ENCODE results near the gene DNAH1.
A peak's percentile ranks its signal among the peaks of the same experiment; 100 is the strongest.
"Not testable (repeated sequence)": the region's sequence is repeated elsewhere in the genome, so short reads cannot be mapped to it uniquely, and the experiment has no call there.

DNAH1 gene

DNA sequence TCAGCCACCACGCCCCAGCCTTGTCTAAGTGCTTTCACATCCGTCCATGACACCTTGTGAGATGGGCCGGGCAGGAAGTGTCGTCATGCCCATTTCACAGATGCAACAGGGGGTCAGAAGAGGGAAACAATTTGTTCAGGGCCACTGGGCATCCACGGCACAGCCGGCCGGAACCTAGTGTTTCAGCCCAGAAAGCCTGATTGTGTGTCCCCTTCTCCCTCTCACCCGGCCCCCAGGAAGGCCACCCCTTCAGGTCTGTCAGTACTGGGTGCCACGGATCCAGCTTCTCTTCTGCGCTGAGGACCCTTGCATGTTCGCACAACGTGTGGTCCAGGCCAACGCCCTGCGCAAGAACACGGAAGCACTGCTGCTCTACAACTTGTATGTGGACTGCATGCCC, 15.8 kb downstream of the DNAH1 start:
- 90% methylated on average over 15 of the region's 15 CpGs for WGBS
- Histone ChIP-seq H3K4me3 (ENCODE audit: insufficient read depth in 1 of 2, low read depth in 1 of 2, low read length in 2 of 2) (no peak overlapping the region), H3K14ac (ENCODE audit: low read length in 2 of 2) (no peak overlapping the region), H2BK120ac (ENCODE audit: low read depth, low read length) (no peak overlapping the region), H3K79me1 (replicated peaks; ENCODE audit: low read length, poor library complexity, severe bottlenecking) (no peaks in the 10 kb centered on the region), H3K4ac (ENCODE audit: low read depth in 1 of 2, low read length in 2 of 2) (no peak overlapping the region), H3K4me1 (ENCODE audit: control insufficient read depth, insufficient read depth, low read depth, low read length) (no peaks in the 10 kb centered on the region), H3K4me2 (ENCODE audit: low read length, poor library complexity, severe bottlenecking) (no peak overlapping the region), H3K9me3 (ENCODE audit: control insufficient read depth, low read length) (no peaks in the 10 kb centered on the region), H3K9ac (ENCODE audit: low read length) (no peak overlapping the region), H3K27ac (ENCODE audit: low read length, poor library complexity, severe bottlenecking) (no peak overlapping the region), H2BK12ac (ENCODE audit: low read length in 2 of 2) (no peak overlapping the region), H3K23ac (ENCODE audit: low read length in 2 of 2) (no peak overlapping the region), H2BK5ac (ENCODE audit: low read depth, low read length, poor library complexity, severe bottlenecking) (no peak overlapping the region), H3K18ac (ENCODE audit: low read depth in 1 of 2, low read length in 2 of 2) (no peak overlapping the region), H4K8ac (ENCODE audit: low read length) (no peak overlapping the region), H3K36me3 (ENCODE audit: control insufficient read depth in 1 of 2, insufficient read depth in 2 of 2, low read depth in 1 of 2, low read length in 2 of 2) (peaks cover 11 to 23% of the 10 kb centered on the region in 2 experiments), H2AFZ (ENCODE audit: low read depth, low read length) (no peak overlapping the region), H2BK15ac (ENCODE audit: low read depth, poor library complexity, severe bottlenecking) (no peak overlapping the region), H4K91ac (ENCODE audit: low read length) (peak overlapping the region; percentile 50), H3K27me3 (ENCODE audit: control insufficient read depth in 1 of 2, insufficient read depth in 1 of 2, low read length in 2 of 2) (no peaks in the 10 kb centered on the region), H2AK5ac (ENCODE audit: low read length, severe bottlenecking) (no peak overlapping the region)
- no peak for DNase-seq

DNA sequence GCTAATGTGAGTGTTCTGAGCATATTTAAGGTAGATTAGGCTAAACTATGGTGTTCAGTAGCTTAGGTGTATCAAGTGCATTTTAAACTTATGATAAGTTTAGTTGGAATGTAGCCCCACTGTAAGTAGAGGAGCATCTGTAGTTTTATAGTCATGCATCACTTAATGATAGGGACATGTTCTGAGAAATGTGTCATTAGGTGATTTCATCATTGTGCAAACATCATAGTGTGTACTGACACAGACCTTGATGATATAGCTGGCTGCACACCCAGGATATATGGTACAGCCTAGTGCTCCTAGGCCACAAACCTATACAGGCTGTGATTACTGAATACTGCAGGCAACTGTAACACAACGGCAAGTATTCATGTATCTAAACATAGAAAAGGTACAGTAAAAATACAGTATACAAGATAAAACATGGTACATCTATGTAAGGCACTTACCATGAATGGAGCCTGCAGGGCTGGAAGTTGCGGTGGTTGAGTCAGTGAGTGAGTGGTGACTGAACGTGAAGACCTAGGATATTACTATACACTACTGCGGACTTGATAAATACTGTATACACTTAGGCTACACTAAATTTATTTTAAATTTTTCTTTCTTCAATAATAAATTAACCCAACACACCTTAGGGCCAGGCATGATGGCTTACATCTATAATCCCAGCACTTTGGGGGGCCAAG, 17.9 kb downstream of the DNAH1 start:
- H3K4me3 ChIP-seq (ENCODE audit: insufficient read depth in 1 of 2, low read depth in 1 of 2, low read length in 2 of 2): no peak overlapping the region
- DNase-seq: no peak
- H3K14ac ChIP-seq (ENCODE audit: low read length in 2 of 2): no peak overlapping the region
- H3K27ac ChIP-seq (ENCODE audit: low read length, poor library complexity, severe bottlenecking): no peak overlapping the region
- H3K4me1 ChIP-seq (ENCODE audit: control insufficient read depth, insufficient read depth, low read depth, low read length): peaks cover 2% of the 10 kb centered on the region
- H3K18ac ChIP-seq (ENCODE audit: low read depth in 1 of 2, low read length in 2 of 2): no peak overlapping the region
- no peak overlapping the region for H2AK5ac ChIP-seq (ENCODE audit: low read length, severe bottlenecking)
- H3K79me1 ChIP-seq (replicated peaks; ENCODE audit: low read length, poor library complexity, severe bottlenecking): no peaks in the 10 kb centered on the region
- no peak overlapping the region for H3K23ac ChIP-seq (ENCODE audit: low read length in 2 of 2)
- no peak overlapping the region for H3K9ac ChIP-seq (ENCODE audit: low read length)
- H2AFZ ChIP-seq (ENCODE audit: low read depth, low read length): no peak overlapping the region
- H4K91ac ChIP-seq (ENCODE audit: low read length): no peak overlapping the region
- H2BK5ac ChIP-seq (ENCODE audit: low read depth, low read length, poor library complexity, severe bottlenecking): no peak overlapping the region
- no peak overlapping the region for H2BK12ac ChIP-seq (ENCODE audit: low read length in 2 of 2)
- no peak overlapping the region for H2BK15ac ChIP-seq (ENCODE audit: low read depth, poor library complexity, severe bottlenecking)
- no peak overlapping the region for H3K4me2 ChIP-seq (ENCODE audit: low read length, poor library complexity, severe bottlenecking)
- no CpG with 5 or more reads among the region's 4 CpGs for WGBS
- no peaks in the 10 kb centered on the region for H3K9me3 ChIP-seq (ENCODE audit: control insufficient read depth, low read length)
- H3K36me3 ChIP-seq (ENCODE audit: control insufficient read depth in 1 of 2, insufficient read depth in 2 of 2, low read depth in 1 of 2, low read length in 2 of 2): peaks cover 11 to 17% of the 10 kb centered on the region in 2 experiments
- no peak overlapping the region for H4K8ac ChIP-seq (ENCODE audit: low read length)
- no peaks in the 10 kb centered on the region for H3K27me3 ChIP-seq (ENCODE audit: control insufficient read depth in 1 of 2, insufficient read depth in 1 of 2, low read length in 2 of 2)
- no peak overlapping the region for H2BK120ac ChIP-seq (ENCODE audit: low read depth, low read length)
- no peak overlapping the region for H3K4ac ChIP-seq (ENCODE audit: low read depth in 1 of 2, low read length in 2 of 2)

DNA sequence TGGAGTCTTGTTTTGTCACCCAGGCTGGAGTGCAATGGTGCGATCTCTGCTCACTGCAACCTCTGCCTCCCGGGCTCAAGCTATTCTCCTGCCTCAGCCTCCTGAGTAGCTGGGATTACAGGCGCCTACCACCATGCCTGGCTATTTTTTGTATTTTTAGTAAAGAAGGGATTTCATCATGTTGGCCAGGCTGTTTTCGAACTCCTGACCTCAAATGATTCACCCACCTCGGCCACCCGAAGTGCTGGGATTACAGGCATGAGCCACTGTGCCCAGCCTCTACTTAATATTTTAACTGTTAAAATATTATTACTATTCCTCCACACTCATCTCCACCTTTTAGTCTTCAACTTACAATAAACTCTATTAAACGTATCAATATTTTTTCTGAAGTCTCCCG, 22.0 kb downstream of the DNAH1 start:
- not testable (repeated sequence) for H3K27ac ChIP-seq (ENCODE audit: low read length, poor library complexity, severe bottlenecking); H4K8ac ChIP-seq (ENCODE audit: low read length); H3K18ac ChIP-seq (ENCODE audit: low read depth in 1 of 2, low read length in 2 of 2); H3K4me2 ChIP-seq (ENCODE audit: low read length, poor library complexity, severe bottlenecking); H3K23ac ChIP-seq (ENCODE audit: low read length in 2 of 2); H3K14ac ChIP-seq (ENCODE audit: low read length in 2 of 2); H2BK5ac ChIP-seq (ENCODE audit: low read depth, low read length, poor library complexity, severe bottlenecking); H3K4me3 ChIP-seq (ENCODE audit: insufficient read depth in 1 of 2, low read depth in 1 of 2, low read length in 2 of 2); H3K9me3 ChIP-seq (ENCODE audit: control insufficient read depth, low read length); H3K79me1 ChIP-seq (replicated peaks; ENCODE audit: low read length, poor library complexity, severe bottlenecking); H2AK5ac ChIP-seq (ENCODE audit: low read length, severe bottlenecking); H2BK12ac ChIP-seq (ENCODE audit: low read length in 2 of 2); H2BK120ac ChIP-seq (ENCODE audit: low read depth, low read length); H3K36me3 ChIP-seq (ENCODE audit: control insufficient read depth in 1 of 2, insufficient read depth in 2 of 2, low read depth in 1 of 2, low read length in 2 of 2); H2AFZ ChIP-seq (ENCODE audit: low read depth, low read length); H3K9ac ChIP-seq (ENCODE audit: low read length); H3K4me1 ChIP-seq (ENCODE audit: control insufficient read depth, insufficient read depth, low read depth, low read length); H4K91ac ChIP-seq (ENCODE audit: low read length); H2BK15ac ChIP-seq (ENCODE audit: low read depth, poor library complexity, severe bottlenecking); H3K27me3 ChIP-seq (ENCODE audit: control insufficient read depth in 1 of 2, insufficient read depth in 1 of 2, low read length in 2 of 2); H3K4ac ChIP-seq (ENCODE audit: low read depth in 1 of 2, low read length in 2 of 2)
- 70% methylated on average over 7 of the region's 8 CpGs for WGBS
- DNase-seq: peak; percentile 32

DNA sequence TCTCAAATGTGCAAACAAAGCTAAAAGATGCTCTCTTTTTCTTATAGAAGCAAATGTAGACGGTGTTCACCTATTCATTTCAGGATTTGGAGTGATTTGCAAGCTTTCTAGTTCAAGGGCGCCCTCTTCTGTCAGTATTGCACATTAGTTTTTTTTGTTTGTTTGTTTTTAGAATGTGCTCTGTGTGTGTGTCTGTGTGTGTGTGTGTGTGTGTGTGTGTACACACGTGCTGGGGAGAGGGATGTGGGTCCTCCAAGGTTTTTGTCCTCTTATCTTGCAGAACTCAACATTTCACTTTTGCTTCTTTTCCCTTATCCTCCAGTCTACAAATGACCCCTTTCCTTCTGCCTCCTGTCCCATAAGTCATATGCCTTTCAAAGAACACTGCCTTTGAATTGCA, 23.5 kb downstream of the DNAH1 start:
- H4K91ac ChIP-seq (ENCODE audit: low read length): no peak overlapping the region
- no peak overlapping the region for H3K14ac ChIP-seq (ENCODE audit: low read length in 2 of 2)
- peaks cover 0 to 9% of the 10 kb centered on the region in 2 experiments for H3K27me3 ChIP-seq (ENCODE audit: control insufficient read depth in 1 of 2, insufficient read depth in 1 of 2, low read length in 2 of 2)
- WGBS: 11% methylated on average over 2 of the region's 3 CpGs
- H3K4me1 ChIP-seq (ENCODE audit: control insufficient read depth, insufficient read depth, low read depth, low read length): peaks cover 2% of the 10 kb centered on the region
- no peak overlapping the region for H3K23ac ChIP-seq (ENCODE audit: low read length in 2 of 2)
- H3K79me1 ChIP-seq (replicated peaks; ENCODE audit: low read length, poor library complexity, severe bottlenecking): no peaks in the 10 kb centered on the region
- H4K8ac ChIP-seq (ENCODE audit: low read length): no peak overlapping the region
- H3K9me3 ChIP-seq (ENCODE audit: control insufficient read depth, low read length): no peaks in the 10 kb centered on the region
- H2BK5ac ChIP-seq (ENCODE audit: low read depth, low read length, poor library complexity, severe bottlenecking): no peak overlapping the region
- peak; percentile 87 for DNase-seq
- H2AK5ac ChIP-seq (ENCODE audit: low read length, severe bottlenecking): no peak overlapping the region
- H2BK15ac ChIP-seq (ENCODE audit: low read depth, poor library complexity, severe bottlenecking): no peak overlapping the region
- no peak overlapping the region for H3K27ac ChIP-seq (ENCODE audit: low read length, poor library complexity, severe bottlenecking)
- H3K4me3 ChIP-seq (ENCODE audit: insufficient read depth in 1 of 2, low read depth in 1 of 2, low read length in 2 of 2): no peak overlapping the region
- H2AFZ ChIP-seq (ENCODE audit: low read depth, low read length): no peak overlapping the region
- no peak overlapping the region for H2BK120ac ChIP-seq (ENCODE audit: low read depth, low read length)
- H3K18ac ChIP-seq (ENCODE audit: low read depth in 1 of 2, low read length in 2 of 2): no peak overlapping the region
- H3K36me3 ChIP-seq (ENCODE audit: control insufficient read depth in 1 of 2, insufficient read depth in 2 of 2, low read depth in 1 of 2, low read length in 2 of 2): peaks cover 3 to 8% of the 10 kb centered on the region in 2 experiments
- H3K4me2 ChIP-seq (ENCODE audit: low read length, poor library complexity, severe bottlenecking): no peak overlapping the region
- H2BK12ac ChIP-seq (ENCODE audit: low read length in 2 of 2): no peak overlapping the region
- H3K9ac ChIP-seq (ENCODE audit: low read length): peak overlapping the region; percentile 14
- H3K4ac ChIP-seq (ENCODE audit: low read depth in 1 of 2, low read length in 2 of 2): no peak overlapping the region

All from mesenchymal stem cell (in vitro differentiated cells and primary cell).